IPS-18c (cell line): ENCODE results near the gene PPM1A.

Source experiments
- H3K4me3 ChIP-seq: 2 replicates; pipeline ENCODE4 v1.7.0; 2013; ENCODE audit warnings: low read depth, mild to moderate bottlenecking, low read length, moderate library complexity; ENCODE audit not compliant: insufficient read depth
- H3K9me3 ChIP-seq: one replicate; pipeline ENCODE4 v1.6.1; 2013; ENCODE audit warnings: mild to moderate bottlenecking, low read length, moderate library complexity; ENCODE audit not compliant: control insufficient read depth, insufficient read depth

PPM1A gene

DNA sequence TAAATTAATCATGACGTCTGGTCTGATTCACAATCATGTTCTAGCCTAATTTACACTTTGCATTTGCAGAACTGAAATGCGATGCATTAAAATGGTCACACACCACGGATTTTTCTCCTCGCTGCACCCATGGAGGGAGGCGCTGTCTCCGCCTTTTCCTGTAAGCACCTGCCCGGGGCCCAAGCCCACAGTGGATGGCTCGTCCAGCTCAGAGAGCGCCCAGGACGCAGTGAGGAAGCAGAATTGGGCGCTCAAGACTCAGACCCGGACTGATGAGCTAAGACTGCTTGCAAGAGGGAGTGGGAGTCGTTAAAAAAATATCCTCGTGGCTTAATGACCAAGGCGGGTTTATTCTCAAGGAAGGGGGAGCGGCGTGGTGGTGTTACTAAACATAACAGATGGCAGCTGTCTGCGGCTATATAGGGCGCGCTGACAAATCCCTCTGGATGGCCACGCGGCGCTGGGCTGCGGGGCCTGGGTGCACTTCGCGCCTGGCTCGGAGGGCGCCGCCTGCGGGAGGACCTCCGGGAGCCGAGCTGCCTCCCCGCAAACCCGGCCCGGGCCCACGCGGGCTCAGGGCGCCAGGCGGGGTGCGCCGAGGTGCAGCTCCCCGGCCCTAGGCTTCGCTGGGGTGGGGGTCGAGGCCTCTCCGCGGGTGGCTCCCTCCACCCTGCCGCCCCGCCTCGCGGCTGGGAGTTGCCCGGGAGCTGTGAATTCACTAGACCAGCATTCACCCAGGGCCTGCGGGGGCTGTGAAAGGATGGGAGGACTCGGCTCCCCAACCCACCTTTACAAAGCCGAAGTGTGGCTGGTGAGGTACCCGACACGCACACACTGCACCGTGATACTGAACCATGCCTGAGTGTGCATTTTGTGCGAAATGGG, 78.7 kb downstream of the PPM1A start:
- peak overlapping the region; percentile 56 for H3K4me3 ChIP-seq
- H3K9me3 ChIP-seq: no peaks in the 10 kb centered on the region

DNA sequence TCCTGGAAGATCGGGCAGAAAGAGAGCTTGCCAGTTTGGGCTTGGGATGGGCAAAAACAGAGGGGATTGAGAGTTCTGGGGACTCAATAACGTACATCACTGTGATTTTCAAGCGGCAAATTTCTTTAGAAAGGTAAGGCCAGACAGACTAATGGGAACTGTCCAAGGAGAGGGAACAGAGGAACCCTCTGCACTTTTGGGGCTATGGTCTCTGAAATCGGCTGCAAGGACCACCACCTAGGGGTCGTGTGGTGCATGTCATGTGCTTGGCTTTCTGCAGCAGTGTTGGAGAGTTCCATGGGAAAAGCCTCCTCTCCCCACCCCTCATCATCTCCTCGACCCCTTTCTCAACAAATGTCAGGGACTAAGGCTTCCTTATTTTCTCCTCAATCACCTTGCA, 79.6 kb downstream of the PPM1A start:
- H3K4me3 ChIP-seq: no peak overlapping the region
- H3K9me3 ChIP-seq: no peaks in the 10 kb centered on the region

DNA sequence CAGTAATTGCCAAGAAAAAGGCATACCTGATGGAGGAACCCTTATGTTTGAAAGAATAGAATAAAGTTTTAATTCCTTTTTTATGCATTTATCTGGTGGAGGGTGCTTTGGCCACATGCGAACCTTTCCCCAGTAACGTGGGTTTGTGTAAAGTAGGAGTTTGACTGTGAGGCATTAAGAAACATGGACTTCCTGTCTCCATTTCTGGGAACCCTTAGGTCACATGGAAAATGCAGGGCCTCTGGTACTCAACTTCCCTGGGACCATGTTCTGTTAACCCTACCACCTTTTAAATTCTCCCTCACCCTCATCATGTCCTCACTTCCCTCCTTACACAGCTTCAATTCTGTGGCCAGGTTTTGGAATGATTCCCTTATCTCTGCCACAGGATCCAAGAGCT, 80.3 kb downstream of the PPM1A start:
- no peaks in the 10 kb centered on the region for H3K9me3 ChIP-seq
- H3K4me3 ChIP-seq: no peak overlapping the region

DNA sequence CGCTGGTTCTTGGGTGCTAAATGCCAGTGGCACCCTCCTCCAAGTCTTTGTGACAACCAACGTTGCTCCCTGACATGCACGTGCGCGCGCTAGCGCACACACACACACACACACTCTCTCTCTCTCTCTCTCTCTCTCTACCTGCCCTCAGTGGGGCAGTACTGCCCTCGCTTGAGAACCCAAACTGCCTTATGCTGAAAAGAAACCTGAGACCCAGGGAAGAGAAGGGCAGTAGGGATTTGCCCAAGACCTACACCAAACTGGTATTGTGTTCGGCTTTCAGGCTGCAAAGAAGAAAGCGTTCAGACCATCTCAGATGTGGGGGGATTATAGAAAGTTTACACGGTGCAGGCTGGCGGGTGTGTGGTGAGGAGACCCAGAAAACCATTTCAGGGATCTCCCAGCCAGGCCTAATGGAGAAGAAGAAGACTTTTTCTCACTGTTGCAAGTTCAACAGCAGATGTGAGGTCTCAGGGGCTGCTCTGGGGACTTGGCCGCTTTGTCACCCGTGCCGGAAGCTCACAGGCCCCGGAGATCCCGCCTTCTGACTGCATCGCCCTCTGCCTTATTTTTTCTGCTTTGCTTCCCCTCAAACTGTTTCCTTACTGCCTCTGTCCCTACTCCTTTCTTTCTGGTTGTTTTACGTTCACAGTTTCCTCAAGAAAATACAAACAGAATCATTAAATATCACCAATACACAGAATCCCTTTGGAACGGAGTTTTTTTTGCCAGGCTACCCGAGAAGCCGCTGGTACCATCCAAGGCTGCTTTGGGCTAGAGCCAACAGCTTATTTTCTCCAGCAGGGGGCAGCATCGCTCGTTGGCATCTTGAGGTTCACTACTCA, 82.4 kb downstream of the PPM1A start:
- peak overlapping the region; percentile 42 for H3K4me3 ChIP-seq
- no peaks in the 10 kb centered on the region for H3K9me3 ChIP-seq

DNA sequence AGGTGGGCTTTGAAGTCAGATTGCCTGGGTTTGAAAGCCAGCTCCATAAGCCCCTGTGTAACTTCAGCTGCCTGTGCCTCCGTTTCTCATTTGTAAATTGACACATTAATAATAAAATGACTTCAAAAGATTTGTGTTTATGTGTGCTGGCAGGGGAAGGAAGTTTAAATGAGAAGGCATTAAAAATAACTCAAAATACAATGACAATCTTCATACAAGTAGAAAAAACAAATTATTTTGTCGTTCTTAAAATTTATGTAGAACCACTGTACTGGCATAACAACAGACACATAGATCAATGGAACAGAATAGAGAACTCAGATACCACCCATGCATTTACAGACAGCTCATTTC, 83.0 kb downstream of the PPM1A start:
- no peaks in the 10 kb centered on the region for H3K9me3 ChIP-seq
- no peak overlapping the region for H3K4me3 ChIP-seq

DNA sequence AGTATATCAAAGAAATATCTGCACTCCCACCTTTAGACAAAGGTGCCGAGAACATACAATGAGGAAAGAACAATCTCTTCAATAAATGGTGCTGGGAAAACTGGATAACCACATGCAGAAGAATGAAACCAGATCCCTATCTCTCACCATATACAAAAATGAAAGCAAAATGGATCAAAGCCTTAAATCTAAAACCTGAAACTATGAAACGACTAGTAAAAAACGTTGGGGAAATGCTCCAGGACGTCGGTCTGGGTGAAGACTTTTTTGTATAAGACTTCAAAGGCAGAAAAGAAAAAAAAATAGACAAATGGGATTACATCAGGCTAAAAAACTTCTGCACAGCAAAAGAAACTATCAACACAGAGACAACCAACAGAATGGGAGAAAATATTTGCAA, 83.8 kb downstream of the PPM1A start:
- Histone ChIP-seq H3K9me3 (no peaks in the 10 kb centered on the region), H3K4me3 (no peak overlapping the region)

DNA sequence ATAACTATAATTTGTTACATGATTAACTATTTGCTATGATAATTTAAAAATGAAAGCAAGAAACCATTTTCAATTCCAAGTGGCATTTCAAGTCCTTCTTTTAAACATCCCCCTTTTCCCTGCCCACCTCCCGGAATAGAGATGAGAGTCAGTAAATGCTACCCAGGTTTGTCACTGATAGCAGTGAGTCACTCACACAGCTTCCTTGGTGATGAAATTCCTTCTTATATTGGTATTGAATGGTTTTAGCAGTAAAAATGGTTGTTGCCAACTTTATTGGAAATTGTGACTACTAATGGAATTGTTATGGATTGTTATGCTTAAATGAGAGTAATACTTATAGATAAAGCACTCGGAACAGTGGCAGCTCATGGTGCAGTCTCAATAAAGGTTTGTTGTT, 90.5 kb downstream of the PPM1A start:
- H3K9me3 ChIP-seq: no peaks in the 10 kb centered on the region
- H3K4me3 ChIP-seq: no peak overlapping the region

DNA sequence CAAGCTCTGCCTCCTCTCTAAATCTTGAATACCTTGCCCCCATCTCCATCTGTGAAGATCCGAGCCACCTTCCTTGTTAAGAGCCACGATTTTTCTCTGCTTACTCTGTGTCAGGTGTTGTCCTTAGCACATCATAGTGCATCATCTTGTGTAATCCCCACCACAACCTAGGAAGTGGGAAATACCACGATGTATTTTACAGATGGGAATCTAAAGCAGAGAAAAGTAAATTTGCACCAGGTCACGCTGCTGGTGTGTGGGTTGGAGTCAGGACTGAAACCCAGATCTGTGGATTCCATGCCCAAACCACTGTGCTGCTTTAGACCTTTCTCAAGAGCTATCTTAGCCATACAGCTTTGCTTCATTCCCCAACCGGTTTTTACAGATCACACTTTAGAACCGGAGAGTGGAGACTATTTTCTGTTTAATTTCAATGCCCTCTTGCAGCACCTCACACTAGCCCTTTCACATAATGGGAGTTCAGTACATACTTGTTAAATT, 94.6 kb downstream of the PPM1A start:
- Histone ChIP-seq H3K9me3 (no peaks in the 10 kb centered on the region), H3K4me3 (no peak overlapping the region)

DNA sequence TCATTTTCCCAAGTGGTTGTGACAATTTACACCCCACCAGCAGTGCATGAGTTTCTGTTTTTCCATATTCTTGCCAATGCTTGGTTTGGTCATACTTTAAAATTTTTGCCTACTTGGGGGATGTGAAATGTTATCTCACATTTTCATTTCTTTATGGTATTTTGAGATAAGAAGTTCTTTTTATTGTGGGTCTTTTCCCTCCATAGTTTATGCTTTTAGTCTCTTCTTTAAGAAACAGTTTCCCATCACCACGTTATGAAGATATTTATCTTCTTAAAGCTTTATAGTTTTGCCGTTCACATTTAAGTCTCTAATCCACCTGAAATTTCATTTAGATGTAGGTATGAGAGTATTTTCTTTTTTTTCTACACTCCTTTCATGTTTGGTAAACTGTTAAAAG, 95.7 kb downstream of the PPM1A start:
- no peaks in the 10 kb centered on the region for H3K9me3 ChIP-seq
- H3K4me3 ChIP-seq: no peak overlapping the region

DNA sequence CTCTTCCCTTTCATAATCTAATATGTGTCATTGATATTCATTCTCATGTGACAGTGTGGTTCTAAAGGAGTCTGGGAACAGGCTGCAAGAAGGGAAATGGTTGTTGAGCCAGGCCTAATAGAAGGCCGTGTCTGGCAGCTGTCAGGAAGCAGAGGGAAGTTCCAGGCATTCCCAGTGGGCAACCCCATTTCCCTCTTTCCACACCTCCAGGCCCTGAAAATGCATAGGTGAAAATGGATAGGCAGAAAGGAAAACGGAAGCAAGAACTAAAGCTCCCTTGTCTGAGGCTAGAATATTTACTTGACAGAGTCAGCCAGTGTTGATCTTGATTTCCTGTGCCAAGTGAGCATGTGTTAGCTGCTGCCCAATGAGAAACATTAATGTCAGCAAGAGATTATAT, 97.7 kb downstream of the PPM1A start:
- H3K4me3 ChIP-seq: no peak overlapping the region
- no peaks in the 10 kb centered on the region for H3K9me3 ChIP-seq

DNA sequence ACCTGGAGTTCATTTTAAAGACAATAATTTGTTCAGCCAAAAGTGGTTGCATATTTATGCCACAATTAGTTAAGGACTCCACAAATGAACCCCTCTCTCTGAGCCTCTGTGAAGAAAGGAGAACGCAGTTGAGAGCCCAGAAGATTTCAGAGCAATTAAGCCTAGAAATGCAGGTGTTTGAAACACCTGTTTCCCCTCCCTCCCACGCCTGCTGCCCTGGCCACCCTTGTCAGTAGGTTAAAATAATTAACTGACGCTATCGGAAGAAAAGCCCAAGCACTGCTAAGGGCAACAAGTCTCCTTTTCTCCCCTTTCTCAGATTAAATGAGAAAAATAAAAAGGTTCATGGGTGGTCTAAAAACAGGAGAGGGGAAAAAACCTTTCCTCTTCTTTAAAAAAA, 99.2 kb downstream of the PPM1A start:
- Histone ChIP-seq H3K9me3 (no peaks in the 10 kb centered on the region), H3K4me3 (no peak overlapping the region)
